HG03432 (cell line): ENCODE results near the gene NDC80.

Experiments
- ATAC-seq: cut with Tn5 transposase; IDR thresholded peaks from one replicate; pipeline ENCODE4 v1.9.1; 2021; ENCODE audit warnings: mild to moderate bottlenecking, moderate library complexity; ENCODE audit not compliant: unreplicated experiment

Gene NDC80

DNA sequence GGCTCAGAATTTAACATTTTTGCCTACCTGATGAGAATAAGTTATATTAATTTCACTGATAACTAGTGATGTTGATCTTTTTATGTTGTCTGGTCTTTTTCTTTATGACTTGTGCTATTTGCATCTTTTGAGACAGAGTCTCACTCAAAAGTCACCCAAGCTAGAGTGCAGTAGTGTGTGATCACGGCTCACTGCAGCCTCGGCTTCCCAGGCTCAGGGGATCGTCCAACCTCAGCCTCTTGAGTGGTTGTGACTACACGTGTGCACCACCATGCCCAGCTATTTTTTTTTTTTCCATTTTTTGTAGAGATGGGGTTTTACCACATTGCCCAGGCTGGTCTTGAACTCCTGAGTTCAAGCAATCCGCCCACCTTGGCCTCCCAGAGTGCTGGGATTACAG is 91.6 kb downstream of the NDC80 start:
- no peak for ATAC-seq
